ENCODE results near the gene PISD.

DNA sequence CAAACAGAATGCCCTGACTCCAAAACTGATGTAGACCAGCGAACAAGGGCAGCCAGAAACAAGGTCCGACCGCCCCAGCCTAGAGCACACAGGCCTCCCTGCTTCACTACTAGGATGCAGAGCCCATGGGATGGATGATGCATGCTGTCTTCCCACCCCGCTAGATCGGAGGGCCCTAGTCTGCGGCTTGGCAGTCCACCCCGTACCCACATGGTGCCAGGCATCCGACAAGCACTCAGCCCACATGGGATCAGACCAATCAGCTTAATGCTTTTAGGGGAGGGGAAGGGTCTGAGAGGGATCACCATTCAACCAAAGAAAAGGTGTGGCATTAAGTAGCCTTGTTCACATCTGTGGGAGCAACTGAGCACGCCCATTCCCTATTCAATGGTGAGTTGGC, 30.6 kb downstream of the PISD start:
- TF ChIP-seq CTCF (IDR thresholded peaks at IDR 0.05) (no peak), POLR2A (IDR thresholded peaks at IDR 0.05) (no peak)

Measured in Peyer's patch (tissue), 4 donors.